Measurements from ENCODE around the gene FASN. TPM values are rescaled to one million over a fixed set of nuclear protein-coding genes. Genes with fewer than 3 reads are reported as not detected.

The FASN gene
- total and polyA plus RNA-seq, 2 of the 4 experiments (the other 2 are of a cell fraction): 12.4 to 56.0 TPM

- Histone ChIP-seq H3K23ac (ENCODE audit: low read depth, low read length) (no peak overlapping the region), H2BK20ac (ENCODE audit: low read depth, low read length) (no peak overlapping the region), H3K9ac (ENCODE audit: low read depth, low read length) (no peak overlapping the region), H4K8ac (ENCODE audit: low read depth in 2 of 2, low read length in 2 of 2) (no peak overlapping the region), H2AK9ac (replicated peaks; ENCODE audit: low read depth, low read length, poor library complexity) (no peak overlapping the region), H4K20me1 (ENCODE audit: insufficient read depth, low read length) (peaks cover 4% of the 10 kb centered on the region), H2BK15ac (ENCODE audit: low read depth, low read length) (no peak overlapping the region), H3K4ac (ENCODE audit: low read depth, low read length) (no peak overlapping the region), H2AK5ac (ENCODE audit: low read depth, low read length) (no peak overlapping the region), H3K4me2 (ENCODE audit: low read depth, low read length) (no peak overlapping the region), H3K56ac (ENCODE audit: extremely low read depth, insufficient read depth, low read length) (no peak overlapping the region), H2AFZ (replicated peaks; ENCODE audit: low read length, poor library complexity) (no peak overlapping the region), H2BK120ac (ENCODE audit: low read depth, low read length) (no peak overlapping the region), H3K4me1 (ENCODE audit: control insufficient read depth, insufficient read depth, low read length) (peaks cover 9% of the 10 kb centered on the region; the same call in 1 of the 2 replicates), H2BK5ac (ENCODE audit: low read depth, low read length, poor library complexity, severe bottlenecking) (no peak overlapping the region), H3K9me1 (ENCODE audit: insufficient read depth, low read length) (no peaks in the 10 kb centered on the region), H4K5ac (ENCODE audit: low read depth, low read length) (no peak overlapping the region), H3K27me3 (ENCODE audit: control insufficient read depth, insufficient read depth, low read length) (no peaks in the 10 kb centered on the region), H3K4me3 (ENCODE audit: insufficient read depth, low read depth, low read length) (no peak overlapping the region), H3K27ac (ENCODE audit: insufficient read depth, low read length) (no peak overlapping the region), H3K18ac (ENCODE audit: low read depth, low read length) (no peak overlapping the region), H3K9me3 (ENCODE audit: control insufficient read depth, insufficient read depth, low read length) (no peaks in the 10 kb centered on the region), H4K91ac (ENCODE audit: insufficient read depth, low read depth, low read length) (no peak overlapping the region), H3K36me3 (ENCODE audit: control insufficient read depth, insufficient read depth, low read length) (peaks cover 64% of the 10 kb centered on the region), H3K79me1 (ENCODE audit: low read depth in 1 of 2, low read length in 2 of 2) (peaks cover 6 to 29% of the 10 kb centered on the region in 2 experiments), H3K14ac (replicated peaks; ENCODE audit: low read depth, low read length) (no peak overlapping the region)
- no TSS peak for BruUV-seq (replicated peaks)
- dilution Hi-C loops (cut with HindIII; ENCODE audit: low sequenced_read_pairs, unreplicated experiment): no loop called here
- no peak for TF ChIP-seq BHLHE40 (IDR thresholded peaks at IDR 0.05; ENCODE audit: low read depth, low read length)
- TF ChIP-seq NFE2L2 (IDR thresholded peaks at IDR 0.05; ENCODE audit: low read depth, low read length): no peak
- TF ChIP-seq MAFK (IDR thresholded peaks at IDR 0.05; ENCODE audit: low read depth, low read length): no peak
- no peak for TF ChIP-seq RCOR1 (IDR thresholded peaks at IDR 0.05; ENCODE audit: insufficient replicate concordance, low read length)
- no peak for TF ChIP-seq CHD1 (IDR thresholded peaks at IDR 0.05; ENCODE audit: low read depth, low read length)
- TF ChIP-seq CEBPB (IDR thresholded peaks at IDR 0.05; ENCODE audit: low read depth, low read length): no peak
- TF ChIP-seq RAD21 (IDR thresholded peaks at IDR 0.05; ENCODE audit: low read length): no peak
- ChIA-PET POLR2A (ENCODE audit: unreplicated experiment) (no interaction called here), CTCF (no interaction called here)
- WGBS, 2 experiments (ENCODE audit: extremely low coverage in 2 of 2, insufficient read length in 1 of 2): 94% methylated on average over 19 of the region's 28 CpGs; no CpG with 5 or more reads in 1 of the 2 experiments
- no peak for ATAC-seq (ENCODE audit: low read depth)
- DNase-seq: no peak
- in situ Hi-C loops (cut with MboI; ENCODE audit: low sequenced_read_pairs): no loop called here
- intact Hi-C loops (cut with micrococcal nuclease): no loop called here
These were observed 41.9 kb downstream of the FASN start for GRCh38 chr17:82055965-82056728.
